ENCODE measurements around the gene MOXD1.
A peak's percentile ranks its signal among the peaks of the same experiment; 100 is the strongest.
"Not testable (repeated sequence)": the region's sequence is repeated elsewhere in the genome, so short reads cannot be mapped to it uniquely, and the experiment has no call there.

MOXD1 gene

GRCh38 chr6:132344811-132345210 lies 56.5 kb downstream of the MOXD1 start:
- DNase-seq, result no peak

DNA sequence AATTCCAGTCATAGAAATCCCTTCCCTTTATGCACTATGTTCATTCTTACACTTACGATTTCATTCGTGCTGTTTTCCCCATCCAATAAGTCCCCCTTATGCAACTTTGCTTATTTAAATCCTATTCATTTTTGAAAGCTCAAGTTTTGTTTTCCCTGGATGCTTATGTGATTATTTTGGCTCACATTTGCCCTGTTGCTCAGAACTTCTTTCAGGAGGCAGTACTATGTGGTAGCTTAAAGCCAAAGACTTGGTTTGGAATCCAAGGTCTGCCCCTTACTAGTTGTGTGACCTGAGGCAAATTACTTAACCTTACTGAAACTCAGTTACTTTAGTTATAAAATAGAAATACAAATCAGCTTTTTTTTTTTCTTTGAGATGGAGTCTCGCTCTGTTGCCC lies 59.6 kb downstream of the MOXD1 start:
- DNase-seq, result no peak

GRCh38 chr6:132334521-132334885 lies 66.8 kb downstream of the MOXD1 start:
- DNase-seq, result no peak

- no peak for DNase-seq
Measured at GRCh38 chr6:132333639-132334520, 67.4 kb downstream of the MOXD1 start.

- no peak for DNase-seq
Measured at GRCh38 chr6:132330759-132331158, 70.5 kb downstream of the MOXD1 start.

DNA sequence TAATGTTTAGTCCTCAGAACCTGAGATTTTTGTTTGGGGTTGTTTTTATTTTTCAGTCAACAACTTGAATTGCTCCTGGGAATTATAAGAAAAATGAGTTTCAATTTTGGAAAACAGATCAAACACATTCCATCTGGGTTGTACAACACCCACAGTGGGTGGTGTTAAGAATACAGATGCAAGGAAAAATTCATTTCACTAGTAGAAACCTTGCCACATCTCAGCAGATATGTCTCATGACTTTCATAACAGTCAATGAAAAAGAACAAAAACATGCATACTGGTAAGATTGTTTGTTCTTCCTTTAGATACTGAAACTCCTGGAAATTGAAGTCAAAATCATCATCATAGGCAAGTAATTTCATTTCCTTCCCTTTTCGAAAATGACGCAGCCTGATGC lies 78.9 kb downstream of the MOXD1 start:
- DNase-seq, result no peak

DNA sequence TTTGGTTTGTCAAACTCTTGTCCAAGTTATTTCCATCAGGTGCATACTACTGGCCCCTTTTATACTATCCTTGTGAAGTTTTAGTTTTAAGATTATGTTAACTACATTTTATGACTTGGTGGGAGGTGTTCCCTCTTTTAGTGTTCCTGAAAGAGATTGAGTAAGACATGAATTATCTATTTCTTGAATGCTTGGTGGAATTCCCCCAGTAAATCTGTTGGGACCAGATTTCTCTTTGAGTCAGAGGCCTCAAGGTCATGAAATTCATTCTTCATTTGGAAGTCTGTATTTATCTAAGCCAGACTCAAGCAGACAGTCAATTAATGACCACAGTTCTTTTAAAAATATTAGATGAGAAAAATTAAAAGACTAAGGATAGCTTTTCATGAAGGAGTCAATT lies 81.3 kb downstream of the MOXD1 start:
- DNase-seq, result no peak

GRCh38 chr6:132316970-132317369 lies 84.3 kb downstream of the MOXD1 start:
- DNase-seq, result no peak

DNA sequence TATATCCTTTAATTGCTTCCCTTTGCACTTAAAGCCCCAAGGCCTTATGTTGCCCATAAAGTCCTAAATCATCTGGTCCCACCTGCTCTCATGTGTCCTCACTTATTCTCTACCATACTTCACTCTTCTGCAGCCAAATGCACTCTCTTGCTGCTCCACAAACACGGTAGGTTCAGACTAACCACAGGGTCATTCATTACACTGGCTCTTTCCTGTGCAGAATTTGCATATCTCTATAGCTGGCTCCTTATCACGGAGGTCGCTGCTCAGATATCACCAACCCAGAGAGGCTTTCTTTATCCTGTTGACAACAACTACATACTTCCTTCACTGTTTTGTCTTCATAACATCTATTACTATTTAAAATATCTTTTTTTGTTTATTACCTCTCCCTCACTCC lies 86.8 kb downstream of the MOXD1 start:
- no peak for DNase-seq

DNA sequence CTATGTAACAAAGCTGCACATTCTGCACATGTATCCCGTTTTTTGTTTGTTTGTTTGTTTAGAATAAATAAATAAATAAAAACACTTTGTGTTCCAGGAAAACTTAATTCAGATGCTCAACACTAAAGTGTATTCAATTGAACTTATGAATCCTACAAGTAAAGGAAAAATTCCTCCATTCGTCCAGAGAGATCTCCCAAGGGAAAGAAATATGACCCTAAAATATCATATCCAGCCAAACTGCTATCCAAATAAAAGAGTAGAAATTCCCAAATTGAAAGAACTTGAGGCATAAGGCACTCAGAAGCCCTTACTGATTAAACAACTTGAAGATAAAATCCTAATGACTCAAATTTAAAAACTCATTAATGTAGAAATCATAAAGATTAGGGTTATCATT lies 90.4 kb downstream of the MOXD1 start:
- DNase-seq, result no peak

DNA sequence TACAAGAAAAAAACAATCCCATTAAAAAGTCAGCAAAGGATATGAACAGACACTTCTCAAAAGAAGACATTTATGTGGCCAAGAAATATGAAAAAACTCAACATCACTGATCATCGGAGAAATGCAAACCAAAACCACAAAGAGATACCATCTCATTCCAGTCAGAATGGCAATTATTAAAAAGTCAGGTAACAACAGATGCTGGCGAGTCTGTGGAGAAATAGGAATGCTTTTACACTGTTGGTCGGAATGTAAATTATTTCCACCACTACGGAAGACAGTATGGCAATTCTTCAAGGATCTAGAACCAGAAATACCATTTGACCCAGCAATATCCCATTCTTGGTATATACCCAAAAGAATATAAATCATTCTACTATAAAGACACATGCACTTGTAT lies 91.1 kb downstream of the MOXD1 start:
- DNase-seq, result not testable (repeated sequence)

DNA sequence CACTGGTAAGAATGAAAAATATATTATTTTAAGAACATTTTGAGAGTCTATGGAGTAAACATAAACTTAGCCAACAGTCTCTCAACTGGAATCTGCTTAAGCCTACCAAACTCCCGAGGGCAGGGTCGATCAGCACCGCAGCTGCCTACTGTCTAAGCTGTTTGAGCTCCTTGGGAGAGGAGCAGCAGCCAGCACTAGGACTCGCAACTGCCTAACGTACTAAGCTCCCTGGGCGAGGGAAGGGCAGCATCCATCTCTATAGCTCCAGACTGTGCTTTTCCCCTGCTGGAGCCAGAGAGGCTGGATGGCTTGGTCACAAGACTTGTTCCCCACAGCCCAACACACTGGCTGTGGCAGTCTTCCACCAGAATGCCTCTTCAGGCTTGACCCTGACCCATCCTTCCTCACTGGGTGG lies 96.4 kb downstream of the MOXD1 start:
- DNase-seq, result no peak

DNA sequence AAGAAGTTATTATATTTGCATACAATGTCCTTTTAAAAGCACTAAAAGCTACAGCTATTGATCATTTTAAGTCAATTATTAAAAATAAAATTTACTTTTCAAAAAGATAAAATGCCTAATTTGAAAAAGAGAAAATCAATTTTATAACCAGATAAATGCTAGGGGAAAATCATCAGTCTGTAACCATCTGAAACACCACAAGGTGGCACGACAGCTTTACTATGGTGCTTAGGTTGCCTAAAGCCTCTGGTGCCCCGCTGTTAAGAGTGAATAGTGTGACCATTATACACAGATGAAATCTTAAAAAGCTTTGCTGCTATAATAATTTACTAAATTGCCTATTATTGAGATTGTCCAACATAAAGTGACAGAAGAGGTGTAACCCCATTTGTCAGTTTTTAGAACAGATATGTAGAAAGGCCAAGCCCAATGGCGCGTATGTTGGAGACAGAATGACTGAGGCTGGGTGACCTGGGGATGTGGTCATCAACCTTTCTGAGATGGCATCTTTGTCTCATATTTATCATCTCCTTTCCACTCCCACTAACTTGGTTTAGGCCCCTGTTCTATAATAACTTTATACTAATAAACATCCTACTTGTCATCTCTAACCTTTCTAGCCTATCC lies 100.8 kb downstream of the MOXD1 start:
- no peak for DNase-seq

DNA sequence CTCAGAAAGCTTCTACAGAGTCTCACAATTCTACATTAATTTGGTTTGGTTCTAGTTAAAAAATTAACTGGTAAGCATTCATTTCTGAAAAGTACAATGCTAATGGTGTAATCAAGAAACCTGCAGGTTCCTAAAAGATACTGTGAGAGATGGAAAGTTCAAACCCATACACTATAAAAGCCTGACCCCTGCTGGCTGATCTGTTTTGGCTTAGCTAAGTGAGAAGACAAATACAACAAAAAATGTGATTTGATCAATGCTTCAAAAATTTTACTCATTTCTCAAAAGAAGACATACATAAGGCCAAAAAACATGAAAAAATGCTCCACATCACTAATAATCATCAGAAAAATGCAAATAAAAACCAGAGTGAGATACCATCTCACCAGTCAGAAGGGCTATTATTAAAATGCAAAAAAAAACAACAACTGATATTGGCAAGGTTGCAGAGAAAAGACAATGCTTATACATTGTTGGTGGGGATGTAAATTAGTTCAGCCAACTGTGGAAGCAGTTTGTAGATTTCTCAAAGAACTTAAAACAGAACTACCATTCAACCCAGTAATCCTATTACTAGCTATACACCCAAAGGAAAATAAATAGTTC lies 102.8 kb downstream of the MOXD1 start:
- DNase-seq, result peak; percentile 12

DNA sequence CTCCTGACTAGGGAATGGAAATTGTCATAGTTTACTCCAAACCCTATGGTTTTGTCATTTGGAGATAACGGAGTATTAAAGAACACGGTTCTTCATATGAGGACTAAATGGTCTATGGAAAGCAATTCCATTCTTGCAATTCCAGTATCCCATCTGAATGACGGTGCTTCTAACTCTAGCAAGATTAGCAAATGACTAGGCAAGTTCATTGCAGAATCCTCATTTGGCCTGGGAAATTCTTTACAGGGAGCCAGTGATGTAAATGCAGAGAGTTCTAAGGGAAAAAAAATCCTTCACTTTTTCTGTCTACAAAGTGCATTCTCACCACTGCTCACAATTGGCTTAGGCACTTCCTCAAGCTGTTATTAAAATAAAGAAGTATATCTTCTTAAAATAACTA lies 111.5 kb downstream of the MOXD1 start:
- DNase-seq, result no peak

GRCh38 chr6:132287101-132287500 lies 114.2 kb downstream of the MOXD1 start:
- DNase-seq, result no peak

- no peak for DNase-seq
Measured at GRCh38 chr6:132286298-132287019, 114.8 kb downstream of the MOXD1 start.

DNA sequence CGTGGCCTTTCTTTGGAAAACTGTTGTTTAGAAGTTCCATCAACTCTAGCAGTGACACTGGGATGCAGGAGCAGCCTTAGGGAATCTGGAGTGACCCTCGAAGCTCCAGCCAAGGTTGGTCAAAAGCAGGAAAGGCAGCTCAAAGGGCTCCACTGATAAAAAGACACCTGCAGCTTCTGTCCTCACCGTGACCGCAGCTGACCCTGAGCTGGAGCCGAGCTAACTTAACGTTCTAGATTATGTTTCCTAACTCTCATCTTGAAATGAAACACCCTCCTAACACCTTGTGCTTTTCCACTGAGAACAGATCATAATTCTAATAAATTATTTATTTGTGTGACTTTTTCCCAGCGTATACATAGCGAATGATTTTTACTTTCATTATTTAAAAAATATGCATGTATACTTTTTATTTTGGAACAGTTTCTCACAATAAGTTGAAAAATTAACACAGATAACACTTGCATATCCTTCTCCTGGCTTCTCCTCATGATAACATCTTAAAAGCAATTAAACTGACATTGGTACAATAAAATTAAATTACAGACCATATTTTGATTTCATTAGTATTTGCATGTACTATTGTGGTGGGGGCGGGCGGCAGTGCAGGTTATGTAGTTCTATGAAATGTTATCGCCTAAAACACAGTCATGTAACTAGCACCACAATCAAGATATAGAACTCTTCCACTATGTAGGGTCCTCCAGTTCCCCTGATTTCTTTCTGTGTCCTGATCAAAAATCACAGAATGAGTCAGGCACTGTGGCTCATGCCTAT lies 116.1 kb downstream of the MOXD1 start:
- no peak for DNase-seq

- no peak for DNase-seq
Measured at GRCh38 chr6:132282696-132283095, 118.6 kb downstream of the MOXD1 start.

DNA sequence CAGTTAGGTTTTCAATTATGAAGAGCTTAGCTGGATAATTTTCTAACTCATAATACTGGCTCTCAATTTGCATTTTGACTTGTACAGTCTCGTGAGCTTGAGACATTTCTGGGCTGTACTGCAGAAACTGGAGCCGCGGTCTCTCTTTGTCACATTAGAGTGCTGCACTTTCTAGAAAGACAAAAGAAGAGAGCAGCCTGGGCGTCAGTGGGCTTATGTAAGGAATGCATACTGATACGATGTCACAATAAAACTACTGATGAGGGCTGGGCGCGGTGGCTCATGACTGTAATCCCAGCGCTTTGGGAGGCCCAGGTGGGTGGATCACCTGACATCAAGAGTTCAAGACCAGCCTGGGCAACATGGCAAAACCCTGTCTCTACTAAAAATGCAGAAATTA lies 120.8 kb downstream of the MOXD1 start:
- no peak for DNase-seq

DNA sequence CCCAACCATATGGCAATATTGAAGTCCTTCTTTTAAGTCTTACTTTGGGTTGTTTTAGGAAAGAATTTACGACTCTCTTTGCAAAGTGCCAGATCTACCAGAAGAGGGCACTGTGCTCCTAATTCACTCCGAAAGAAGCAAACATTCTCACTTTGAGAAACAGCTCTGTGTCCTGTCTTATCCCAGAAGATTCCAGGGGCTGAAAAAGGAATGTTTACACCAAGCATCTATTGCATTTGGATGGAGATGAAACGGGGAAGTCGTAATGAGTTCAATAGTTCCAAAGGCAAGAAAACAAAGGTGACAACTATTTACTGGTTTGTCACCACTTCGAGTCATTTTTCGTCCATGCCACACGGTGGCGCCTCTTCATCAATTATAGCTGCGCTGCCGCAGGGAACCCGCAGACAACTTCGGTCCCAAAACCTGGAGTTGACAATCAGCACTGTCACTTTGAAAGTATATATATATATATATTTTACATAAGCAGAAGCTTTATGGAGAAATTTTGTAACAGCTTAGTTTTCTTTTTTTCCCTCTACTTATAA lies 121.6 kb downstream of the MOXD1 start:
- DNase-seq, result peak; percentile 75
